Endometrium (tissue), 2 donors: ENCODE measurements around the gene C1orf210.

Experiments
- FAIRE-seq: peaks from 2 replicates; lab custom pipeline; 2012; peaks lifted over from hg19 to GRCh38; lab: Jason Lieb, UNC
- donor health status: control.
- donor health status: control.

Gene C1orf210

GRCh38 chr1:43273708-43274107 lies 11.7 kb downstream of the C1orf210 start:
- no peak for FAIRE-seq

GRCh38 chr1:43272576-43273571 lies 12.5 kb downstream of the C1orf210 start:
- no peak for FAIRE-seq

GRCh38 chr1:43272161-43272560 lies 13.2 kb downstream of the C1orf210 start:
- no peak for FAIRE-seq

GRCh38 chr1:43271186-43272118 lies 13.9 kb downstream of the C1orf210 start:
- FAIRE-seq, result no peak

GRCh38 chr1:43270421-43271095 lies 14.8 kb downstream of the C1orf210 start:
- no peak for FAIRE-seq

- FAIRE-seq, result no peak
These were observed 15.6 kb downstream of the C1orf210 start, which contains the start of gene TMEM125 for GRCh38 chr1:43269627-43270375. TMEM125 (plus strand) TSS chr1:43269983; CDS start chr1:43272723, 2,740 bp downstream.

- FAIRE-seq, result no peak
These were observed 17.5 kb downstream of the C1orf210 start for GRCh38 chr1:43267818-43268425.

- FAIRE-seq, result no peak
These were observed 18.0 kb downstream of the C1orf210 start for GRCh38 chr1:43267291-43267805.

GRCh38 chr1:43266881-43267280 lies 18.5 kb downstream of the C1orf210 start:
- FAIRE-seq, result no peak

- FAIRE-seq, result no peak
These were observed 19.9 kb downstream of the C1orf210 start for GRCh38 chr1:43265431-43265830.

GRCh38 chr1:43258370-43258769 lies 27.0 kb downstream of the C1orf210 start:
- no peak for FAIRE-seq

- no peak for FAIRE-seq
These were observed 28.5 kb downstream of the C1orf210 start for GRCh38 chr1:43256675-43257570.

GRCh38 chr1:43255438-43256210 lies 29.8 kb downstream of the C1orf210 start:
- FAIRE-seq, result no peak

- FAIRE-seq, result no peak
These were observed 31.5 kb downstream of the C1orf210 start for GRCh38 chr1:43253876-43254275.

GRCh38 chr1:43253173-43253572 lies 32.2 kb downstream of the C1orf210 start:
- FAIRE-seq, result no peak

GRCh38 chr1:43252225-43252624 lies 33.2 kb downstream of the C1orf210 start:
- FAIRE-seq, result no peak

GRCh38 chr1:43251024-43251423 lies 34.4 kb downstream of the C1orf210 start:
- no peak for FAIRE-seq

GRCh38 chr1:43250351-43250761 lies 35.0 kb downstream of the C1orf210 start:
- FAIRE-seq, result no peak
